GF-D8 (cell line): ENCODE measurements around the gene CDS1.
A peak's percentile ranks its signal among the peaks of the same experiment; 100 is the strongest.
"Not testable (repeated sequence)": the region's sequence is repeated elsewhere in the genome, so short reads cannot be mapped to it uniquely, and the experiment has no call there.

Source experiments
- DNase-seq: peaks from one replicate; lab custom pipeline; 2025; lab: John Stamatoyannopoulos, UW

CDS1 gene

DNA sequence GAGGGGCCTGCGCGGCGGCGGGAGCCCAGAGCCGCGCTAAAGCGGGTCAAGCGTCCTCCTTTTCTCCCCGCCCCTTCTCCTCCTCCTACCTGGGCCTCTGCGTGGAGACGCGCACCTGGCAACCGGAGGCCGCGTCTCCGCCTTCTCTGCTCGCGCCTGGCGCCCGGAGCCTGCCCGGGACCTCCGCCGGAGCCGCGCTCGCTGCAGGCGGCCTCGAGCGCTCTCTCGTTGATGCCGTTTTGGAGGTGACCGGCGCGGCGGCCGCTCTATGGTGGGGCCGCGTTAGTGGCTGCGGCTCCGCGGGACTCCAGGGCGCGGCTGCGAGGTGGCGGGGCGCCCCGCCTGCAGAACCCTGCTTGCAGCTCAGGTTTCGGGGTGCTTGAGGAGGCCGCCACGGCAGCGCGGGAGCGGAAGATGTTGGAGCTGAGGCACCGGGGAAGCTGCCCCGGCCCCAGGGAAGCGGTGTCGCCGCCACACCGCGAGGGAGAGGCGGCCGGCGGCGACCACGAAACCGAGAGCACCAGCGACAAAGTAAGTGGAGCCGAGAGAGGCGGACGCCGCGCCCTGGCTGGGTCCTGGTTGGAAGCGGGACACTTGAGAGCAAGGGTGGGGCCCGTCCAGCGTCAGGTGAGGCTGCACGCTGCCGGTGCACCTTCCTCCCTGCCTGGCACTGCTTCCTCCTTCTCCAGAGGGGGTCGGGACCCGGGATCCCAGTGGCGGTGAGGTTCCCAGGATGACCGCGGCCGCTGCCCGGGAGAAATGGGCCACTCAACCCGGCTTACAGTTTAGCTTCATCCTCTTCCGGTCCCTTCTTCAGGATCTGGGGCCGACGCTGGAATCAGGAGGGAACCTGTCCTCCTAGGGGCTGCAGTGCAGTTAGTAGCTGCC is at the start of gene CDS1:
Gene CDS1, plus strand, starts transcription at position 140 of the 888 bp plus-strand sequence. Its CDS starts 275 bp downstream, at position 415.
- no peak for DNase-seq

GRCh38 chr4:84535901-84536300 is 47.0 kb upstream of the CDS1 start:
- DNase-seq = no peak

DNA sequence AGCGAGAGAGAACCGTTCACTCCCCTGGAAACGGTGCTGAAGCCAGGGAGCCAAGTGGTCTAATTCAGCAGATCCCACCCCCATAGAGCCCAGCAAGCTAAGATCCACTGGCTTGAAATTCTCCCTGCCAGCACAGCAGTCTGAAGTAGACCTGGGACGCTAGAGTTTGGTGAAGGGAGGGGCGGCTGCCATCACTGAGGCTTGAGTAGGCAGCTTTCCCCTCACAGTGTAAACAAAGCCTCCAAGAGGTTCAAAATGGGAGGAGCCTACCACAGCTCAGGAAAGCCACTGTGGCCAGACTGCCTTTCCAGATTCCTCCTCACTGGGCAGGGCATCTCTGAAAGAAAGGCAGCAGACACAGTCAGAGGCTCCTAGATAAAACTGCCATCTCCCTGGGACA is 37.8 kb upstream of the CDS1 start:
- no peak for DNase-seq

- DNase-seq = peak; percentile 3
Observed at GRCh38 chr4:84547211-84547610, 35.7 kb upstream of the CDS1 start.

GRCh38 chr4:84549191-84549590 is 33.7 kb upstream of the CDS1 start:
- DNase-seq = not testable (repeated sequence)

DNA sequence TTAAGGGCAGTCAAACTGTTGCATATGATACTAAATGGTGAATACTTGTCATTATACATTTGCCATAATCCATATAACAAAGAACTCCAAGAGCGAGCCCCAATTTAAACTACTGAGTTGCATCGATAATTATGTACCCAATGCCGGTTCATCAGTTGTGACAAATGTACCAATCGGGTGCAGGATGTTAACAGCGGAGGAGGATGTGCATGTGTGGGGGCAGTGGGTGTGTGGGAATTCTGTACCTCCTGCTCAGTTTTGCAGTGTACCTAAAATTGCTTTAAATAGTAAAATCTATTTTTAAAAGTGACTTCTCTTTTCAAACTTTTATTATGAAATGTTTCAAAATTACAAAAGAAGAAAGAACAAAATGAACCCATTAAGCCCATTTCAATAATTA is 20.8 kb upstream of the CDS1 start:
- no peak for DNase-seq

DNA sequence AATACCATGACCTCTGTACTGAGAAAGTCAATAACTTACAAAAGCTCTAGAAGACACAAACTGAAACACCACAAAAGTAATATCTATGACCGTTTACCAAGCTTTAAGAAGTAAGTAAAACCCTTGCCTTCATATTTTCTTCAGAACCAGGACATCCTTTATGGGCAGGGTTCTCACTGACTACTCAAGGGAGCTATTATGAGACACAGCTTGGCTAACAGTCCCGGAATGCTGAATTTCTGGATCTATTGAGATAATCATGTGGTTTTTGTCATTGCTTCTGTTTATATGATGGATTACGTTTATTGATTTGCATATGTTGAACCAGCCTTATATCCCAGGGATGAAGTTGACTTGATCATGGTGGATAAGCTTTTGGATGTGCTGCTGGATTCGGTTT is 19.9 kb upstream of the CDS1 start:
- no peak for DNase-seq

- no peak for DNase-seq
Observed at GRCh38 chr4:84565951-84566350, 17.0 kb upstream of the CDS1 start.

DNA sequence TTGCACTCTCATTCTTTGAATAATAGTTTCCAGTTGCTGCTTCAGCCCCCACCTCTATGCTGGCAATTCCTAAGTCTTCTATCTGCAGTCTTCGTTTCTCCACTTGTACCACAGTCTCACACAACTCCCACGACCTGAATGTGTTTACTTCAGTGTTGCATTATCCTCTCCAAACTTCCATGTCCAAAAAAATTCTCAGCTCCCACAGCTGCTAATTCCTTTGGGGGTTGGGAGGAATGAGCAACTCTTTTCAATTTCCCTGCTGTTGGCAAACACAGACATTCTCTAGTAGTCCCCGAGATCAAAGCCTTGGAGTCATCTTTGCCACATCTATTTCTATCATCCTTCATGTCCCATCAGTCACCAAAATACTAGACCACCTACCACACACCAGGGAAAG is 14.4 kb upstream of the CDS1 start:
- no peak for DNase-seq

- no peak for DNase-seq
Observed at GRCh38 chr4:84569009-84569408, 13.9 kb upstream of the CDS1 start.

GRCh38 chr4:84573385-84574068 is 9.4 kb upstream of the CDS1 start:
- no peak for DNase-seq

- no peak for DNase-seq
Observed at GRCh38 chr4:84574069-84574720, 8.7 kb upstream of the CDS1 start.

GRCh38 chr4:84578540-84579402 is 4.2 kb upstream of the CDS1 start:
- DNase-seq = no peak

- no peak for DNase-seq
Observed at GRCh38 chr4:84579403-84579776, 3.5 kb upstream of the CDS1 start.

GRCh38 chr4:84582302-84582987 is 482 bp upstream of the CDS1 start:
- no peak for DNase-seq

- no peak for DNase-seq
Observed at GRCh38 chr4:84583876-84584380, 1.0 kb downstream of the CDS1 start.

GRCh38 chr4:84585251-84585650 is 2.3 kb downstream of the CDS1 start:
- no peak for DNase-seq

DNA sequence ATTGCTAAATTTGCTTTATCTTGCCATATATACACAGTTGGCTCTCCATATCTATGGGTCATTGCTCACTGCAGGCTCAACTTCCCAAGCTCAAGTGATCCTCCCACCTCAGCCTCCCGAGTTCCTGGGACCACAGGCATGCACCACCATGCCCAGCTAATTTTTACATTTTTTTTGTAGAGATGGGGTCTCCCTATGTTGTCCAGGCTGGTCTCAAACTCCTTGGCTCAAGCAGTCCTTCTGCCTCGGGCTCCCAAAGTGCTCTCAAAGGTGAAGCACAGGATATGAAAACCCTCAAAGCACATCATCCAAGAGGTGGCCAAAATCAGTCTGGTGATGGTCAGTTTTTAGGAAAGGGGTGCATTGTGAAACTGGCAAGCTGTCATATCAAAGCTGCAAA is 11.8 kb downstream of the CDS1 start:
- DNase-seq = no peak

GRCh38 chr4:84596826-84597225 is 13.9 kb downstream of the CDS1 start:
- no peak for DNase-seq

GRCh38 chr4:84597450-84597849 is 14.5 kb downstream of the CDS1 start:
- DNase-seq = no peak

DNA sequence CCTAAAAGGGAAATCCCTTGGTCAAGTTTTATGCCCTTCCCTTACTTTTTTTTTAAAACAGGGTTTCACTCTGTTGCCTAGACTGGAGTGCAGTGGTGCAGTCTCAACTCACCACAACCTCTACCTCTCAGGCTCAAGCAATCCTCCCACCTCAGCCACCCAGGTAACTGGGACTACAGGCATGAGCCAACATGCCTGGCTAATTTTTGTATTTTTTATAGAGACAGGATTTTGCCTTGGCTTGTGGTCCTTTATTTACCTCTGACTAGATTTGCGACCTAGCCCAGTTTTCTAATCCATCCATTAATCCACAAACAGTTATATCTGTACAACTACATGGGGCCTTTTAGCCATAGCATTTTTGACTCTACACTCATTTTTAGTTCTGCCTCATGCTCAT is 23.7 kb downstream of the CDS1 start:
- DNase-seq = no peak
